Endothelial cell of umbilical vein (primary cell): Measurements from ENCODE around the gene ZNF621. TPM values are rescaled to one million over a fixed set of nuclear protein-coding genes. Genes with fewer than 3 reads are reported as not detected.

Source experiments
- BruUV-seq: library from RNA; stranded (reverse); fragments of 400-500 nt; replicated peaks from 2 replicates; lab custom pipeline; 2021; lab: Mats Ljungman, UMichigan
- CTCF ChIA-PET: fragments of 300-600, 350-600 bp; sonication (Branson Sonifier 250); formaldehyde crosslinking; loops from one replicate; lab custom pipeline; 2021; ENCODE audit warnings: antibody characterized with exemption, inconsistent platforms; lab: Charles Lee
- POLR2A ChIA-PET: fragments of 300-600, 350-600 bp; sonication (Branson Sonifier 250); formaldehyde crosslinking; loops from one replicate; lab custom pipeline; 2021; ENCODE audit warnings: antibody characterized with exemption, inconsistent platforms; lab: Charles Lee
- DNase-seq: peaks from one replicate; pipeline ENCODE4 v3.0.0-alpha.2; 2011; ENCODE audit warnings: low read depth, low spot score
- FAIRE-seq: peaks from 2 replicates; lab custom pipeline; 2011; peaks lifted over from hg19 to GRCh38; lab: Jason Lieb, UNC
- H2AFZ ChIP-seq: 2 replicates; pipeline ENCODE4 v1.6.0; 2012; ENCODE audit warnings: low read depth, low read length, control low read depth, inconsistent platforms
- H3K27ac ChIP-seq: 2 replicates; pipeline ENCODE4 v1.5.1; 2011; ENCODE audit warnings: low read depth, mild to moderate bottlenecking, control low read depth, low read length, moderate library complexity; ENCODE audit not compliant: insufficient read depth
- H3K27me3 ChIP-seq, 2 experiments: 2 replicates each; pipeline versions ENCODE4 v1.6.0 to v1.6.1; 2011; ENCODE audit warnings: low read length in 2 of 2, mixed read lengths in 1 of 2; ENCODE audit not compliant: control insufficient read depth in 2 of 2, insufficient read depth in 2 of 2
- H3K36me3 ChIP-seq, 2 experiments: 2 replicates in 1 of 2; 3 replicates in 1 of 2; pipeline ENCODE4 v1.5.1; 2011; ENCODE audit warnings: low read length in 2 of 2, mild to moderate bottlenecking in 1 of 2, moderate library complexity in 1 of 2; ENCODE audit not compliant: control insufficient read depth in 2 of 2, insufficient read depth in 2 of 2; ENCODE audit errors: extremely low read depth in 1 of 2
- H3K4me1 ChIP-seq: 3 replicates; pipeline ENCODE4 v1.5.1; 2011; ENCODE audit warnings: mild to moderate bottlenecking, low read length; ENCODE audit not compliant: control insufficient read depth, insufficient read depth; ENCODE audit errors: extremely low read depth
- H3K4me2 ChIP-seq: 2 replicates; pipeline ENCODE4 v1.6.1; 2011; ENCODE audit warnings: low read length, control low read depth, mixed read lengths; ENCODE audit not compliant: insufficient read depth
- H3K4me3 ChIP-seq, 3 experiments: fragments of 200-600 bp in 1 of 3; sonication (generic), shearing (Covaris generic) in 1 of 3; replicated peaks in 1 of 3; 2 replicates each; pipeline ENCODE4 v1.5.1; 2011 to 2016; ENCODE audit warnings: control low read depth in 3 of 3, low read length in 3 of 3, mild to moderate bottlenecking in 2 of 3, inconsistent platforms in 1 of 3, low read depth in 1 of 3, moderate library complexity in 1 of 3; ENCODE audit not compliant: insufficient read depth in 1 of 3
- H3K79me2 ChIP-seq: 2 replicates; pipeline ENCODE4 v1.6.0; 2012; ENCODE audit warnings: low read length, inconsistent platforms; ENCODE audit not compliant: control insufficient read depth, insufficient read depth
- H3K9ac ChIP-seq: replicated peaks from 2 replicates; pipeline ENCODE3; 2011; ENCODE audit warnings: low read length, control low read depth; ENCODE audit not compliant: insufficient read depth; ENCODE audit errors: extremely low read depth
- H3K9me1 ChIP-seq: replicated peaks from 3 replicates; pipeline ENCODE4 v1.6.0; 2011; ENCODE audit warnings: mild to moderate bottlenecking, low read length; ENCODE audit not compliant: control insufficient read depth, insufficient read depth; ENCODE audit errors: extremely low read depth
- H3K9me3 ChIP-seq: replicated peaks from 2 replicates; pipeline ENCODE4 v1.5.1; 2012; ENCODE audit warnings: low read length, inconsistent platforms; ENCODE audit not compliant: control insufficient read depth, insufficient read depth
- H4K20me1 ChIP-seq: replicated peaks from 2 replicates; pipeline ENCODE3; 2011; ENCODE audit warnings: mild to moderate bottlenecking, low read length; ENCODE audit not compliant: control insufficient read depth, insufficient read depth; ENCODE audit errors: extremely low read depth
- EZH2 ChIP-seq: IDR thresholded peaks from 2 replicates; pipeline ENCODE4 v1.6.1; 2012; ENCODE audit warnings: borderline replicate concordance, low read depth, mild to moderate bottlenecking, moderate library complexity, low read length, inconsistent platforms; ENCODE audit not compliant: severe bottlenecking
- FOS ChIP-seq: IDR thresholded peaks from 2 replicates; pipeline ENCODE4 v1.6.1; 2011; ENCODE audit warnings: mild to moderate bottlenecking, low read length, moderate library complexity, borderline replicate concordance; ENCODE audit not compliant: insufficient read depth
- GATA2 ChIP-seq: IDR thresholded peaks from 2 replicates; pipeline ENCODE4 v1.7.0; 2011; ENCODE audit warnings: low read depth, mild to moderate bottlenecking, moderate library complexity, mixed read lengths, low read length; ENCODE audit not compliant: insufficient read length, insufficient read depth
- JUN ChIP-seq: IDR thresholded peaks from 2 replicates; pipeline ENCODE4 v1.6.1; 2011; ENCODE audit warnings: borderline replicate concordance, low read depth; ENCODE audit not compliant: insufficient read length, insufficient read depth
- MYC ChIP-seq: IDR thresholded peaks from one replicate; pipeline ENCODE4 v1.6.1; 2011; ENCODE audit warnings: mild to moderate bottlenecking, low read depth, low read length
- POLR2A ChIP-seq: IDR thresholded peaks from 2 replicates; pipeline ENCODE4 v1.6.1; 2012; ENCODE audit warnings: low read depth, mild to moderate bottlenecking, control low read depth, low read length
- POLR2AphosphoS5 ChIP-seq: IDR thresholded peaks from 2 replicates; pipeline ENCODE4 v1.6.1; 2012; ENCODE audit warnings: low read depth, mild to moderate bottlenecking, control low read depth, low read length, moderate library complexity; ENCODE audit not compliant: insufficient read depth
- dilution Hi-C: fragments of 300-500 bp; cut with MboI; formaldehyde crosslinking; loops from one replicate; pipeline ENCODE4 v1.15.0; 2019; ENCODE audit warnings: low sequenced_read_pairs; ENCODE audit not compliant: extremely low pct_ligation_motif_present
- intact Hi-C: fragments of 100-400 bp; cut with micrococcal nuclease; formaldehyde crosslinking; loops from one replicate; pipeline ENCODE4 v1.10.0; 2022
- polyA plus RNA-seq, 4 experiments: library from polyadenylated mRNA; depleted of rRNA in 3 of 4; stranded (reverse) in 3 of 4; unstranded in 1 of 4; fragments of >200 nt; gene quantifications; 2 replicates each; pipeline versions ENCODE4 v1.2.1 to v1.2.3, GENCODE V29; 2011 to 2012; ENCODE audit warnings: missing spikeins in 1 of 4
- total RNA-seq: library from RNA; stranded (reverse); gene quantifications from 2 replicates; pipeline ENCODE4 v1.2.3, GENCODE V29; 2021
- TF ChIP-seq, protein P1 (sequence below), 2 donors: IDR thresholded peaks; 1 replicate in 1 of 2; 2 replicates in 1 of 2; pipeline ENCODE4 v1.5.1; 2011; ENCODE audit warnings: low read length in 2 of 2, mild to moderate bottlenecking in 2 of 2, moderate library complexity in 2 of 2, control low read depth in 1 of 2, inconsistent platforms in 1 of 2, low read depth in 1 of 2; ENCODE audit not compliant: insufficient read depth in 1 of 2; ENCODE audit errors: extremely low read depth in 1 of 2

ZNF621 gene
- total and polyA plus RNA-seq, 2 donors (not counting 3 experiments of a cell fraction or from before 2014, with no cell fraction given) = 8.5 to 22.5 TPM

- Histone ChIP-seq H3K9me3 (no peaks in the 10 kb centered on the region), H3K4me1 (no peaks in the 10 kb centered on the region), H3K4me3 (no peak overlapping the region), H3K9ac (no peak overlapping the region), H3K27ac (no peak overlapping the region), H3K9me1 (no peaks in the 10 kb centered on the region), H3K36me3 (no peaks in the 10 kb centered on the region), H3K27me3 (peaks cover 0 to 3% of the 10 kb centered on the region in 2 experiments), H3K4me2 (no peak overlapping the region), H3K79me2 (no peaks in the 10 kb centered on the region), H4K20me1 (no peaks in the 10 kb centered on the region), H2AFZ (no peak overlapping the region)
- intact Hi-C loops (loop anchor here (2.0 to 5.0 kb wide), 5 partner anchors 516 to 1136 kb away; no protein-coding TSS in a partner anchor), dilution Hi-C loops (no loop called here)
- ChIA-PET POLR2A (interaction anchor here (1.3 kb wide), 1 partner anchor 618 kb away, joined by 3 read pairs; the partner anchor contains the start of gene CTNNB1), CTCF (interaction anchor here (0.8 to 6.5 kb wide), 28 partner anchors 8 to 1649 kb away, joined by 3 to 91 read pairs (median 4); partner anchors contain the start of genes RPL14 and ZNF620)
- no TSS peak for BruUV-seq
- DNase-seq = no peak
- TF ChIP-seq POLR2A (no peak), MYC (no peak), FOS (no peak), GATA2 (no peak), POLR2AphosphoS5 (no peak), JUN (no peak), EZH2 (no peak)
- TF ChIP-seq, protein P1, sequence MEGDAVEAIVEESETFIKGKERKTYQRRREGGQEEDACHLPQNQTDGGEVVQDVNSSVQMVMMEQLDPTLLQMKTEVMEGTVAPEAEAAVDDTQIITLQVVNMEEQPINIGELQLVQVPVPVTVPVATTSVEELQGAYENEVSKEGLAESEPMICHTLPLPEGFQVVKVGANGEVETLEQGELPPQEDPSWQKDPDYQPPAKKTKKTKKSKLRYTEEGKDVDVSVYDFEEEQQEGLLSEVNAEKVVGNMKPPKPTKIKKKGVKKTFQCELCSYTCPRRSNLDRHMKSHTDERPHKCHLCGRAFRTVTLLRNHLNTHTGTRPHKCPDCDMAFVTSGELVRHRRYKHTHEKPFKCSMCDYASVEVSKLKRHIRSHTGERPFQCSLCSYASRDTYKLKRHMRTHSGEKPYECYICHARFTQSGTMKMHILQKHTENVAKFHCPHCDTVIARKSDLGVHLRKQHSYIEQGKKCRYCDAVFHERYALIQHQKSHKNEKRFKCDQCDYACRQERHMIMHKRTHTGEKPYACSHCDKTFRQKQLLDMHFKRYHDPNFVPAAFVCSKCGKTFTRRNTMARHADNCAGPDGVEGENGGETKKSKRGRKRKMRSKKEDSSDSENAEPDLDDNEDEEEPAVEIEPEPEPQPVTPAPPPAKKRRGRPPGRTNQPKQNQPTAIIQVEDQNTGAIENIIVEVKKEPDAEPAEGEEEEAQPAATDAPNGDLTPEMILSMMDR (IDR thresholded peaks at IDR 0.05; ENCODE audit: extremely low read depth in 1 of 2, insufficient read depth in 1 of 2, low read depth in 1 of 2, low read length in 2 of 2) = no peak
- FAIRE-seq = no peak
These were observed 56.4 kb downstream of the ZNF621 start for GRCh38 chr3:40581166-40581565.
